G401 (cell line): Measurements from ENCODE around the gene PTPRM. TPM values are rescaled to one million over a fixed set of nuclear protein-coding genes. Genes with fewer than 3 reads are reported as not detected.
A peak's percentile ranks its signal among the peaks of the same experiment; 100 is the strongest.

ENCODE experiments used
- DNase-seq: peaks from one replicate; pipeline ENCODE4 v3.0.0-alpha.2; 2015; ENCODE audit warnings: low spot score
- in situ Hi-C: cut with HindIII; loops from 2 replicates; pipeline ENCODE4 v1.10.0; 2016; ENCODE audit warnings: low sequenced_read_pairs, mixed read lengths
- total RNA-seq: library from RNA; depleted of rRNA; stranded (reverse); fragments of >200 nt; shearing (Covaris generic); gene quantifications from 2 replicates; pipeline ENCODE4 v1.2.3, GENCODE V29; 2014

Gene PTPRM
- total RNA-seq, 1 experiment from 2014 or later, result not detected

GRCh38 chr18:7898181-7898580 lies 331.1 kb downstream of the PTPRM start:
- DNase-seq, result no peak
- in situ Hi-C loops, result no loop called here

GRCh38 chr18:7899078-7899477 lies 332.0 kb downstream of the PTPRM start:
- no peak for DNase-seq
- in situ Hi-C loops, result no loop called here

DNA sequence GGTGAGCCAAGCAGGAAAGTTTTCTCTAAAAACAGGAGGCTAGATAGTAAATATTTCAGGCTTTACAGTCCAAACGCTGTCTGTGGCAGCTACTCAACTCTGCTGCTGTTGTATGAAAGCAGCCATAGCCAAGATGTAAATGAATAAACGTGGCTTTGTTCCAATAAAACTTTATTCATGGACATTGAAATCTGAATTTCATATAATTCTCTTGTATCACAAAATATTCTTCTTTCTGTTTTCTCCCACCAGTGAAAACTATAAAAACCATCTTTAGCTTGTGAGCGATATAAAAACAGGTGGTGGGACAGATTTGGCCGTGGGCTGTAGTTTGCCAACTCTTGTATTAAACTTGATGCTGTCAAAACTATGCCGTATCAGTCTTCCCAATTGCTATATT lies 333.0 kb downstream of the PTPRM start:
- in situ Hi-C loops, result no loop called here
- no peak for DNase-seq

GRCh38 chr18:7901657-7902056 lies 334.5 kb downstream of the PTPRM start:
- in situ Hi-C loops, result no loop called here
- DNase-seq, result no peak

GRCh38 chr18:7902399-7902839 lies 335.3 kb downstream of the PTPRM start:
- in situ Hi-C loops, result no loop called here
- DNase-seq, result no peak

DNA sequence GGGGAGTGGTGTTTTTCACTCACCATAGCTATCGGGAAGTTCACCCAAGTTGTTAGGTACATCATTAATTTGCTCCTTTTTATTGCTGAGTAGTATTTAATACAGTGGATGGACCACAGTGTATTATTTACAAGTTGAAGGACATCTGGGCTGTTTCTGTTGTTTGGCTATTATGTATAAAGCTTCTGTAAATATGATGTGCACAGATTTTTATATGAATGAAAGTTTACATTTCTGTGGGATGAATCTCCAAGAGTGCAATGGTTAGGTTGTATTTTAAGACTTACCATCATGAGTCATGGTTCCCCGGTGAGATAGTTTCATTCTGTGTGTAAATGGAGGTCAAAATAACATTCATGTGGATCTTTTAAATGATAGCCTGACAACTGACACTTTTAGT lies 337.4 kb downstream of the PTPRM start:
- in situ Hi-C loops, result no loop called here
- no peak for DNase-seq

DNA sequence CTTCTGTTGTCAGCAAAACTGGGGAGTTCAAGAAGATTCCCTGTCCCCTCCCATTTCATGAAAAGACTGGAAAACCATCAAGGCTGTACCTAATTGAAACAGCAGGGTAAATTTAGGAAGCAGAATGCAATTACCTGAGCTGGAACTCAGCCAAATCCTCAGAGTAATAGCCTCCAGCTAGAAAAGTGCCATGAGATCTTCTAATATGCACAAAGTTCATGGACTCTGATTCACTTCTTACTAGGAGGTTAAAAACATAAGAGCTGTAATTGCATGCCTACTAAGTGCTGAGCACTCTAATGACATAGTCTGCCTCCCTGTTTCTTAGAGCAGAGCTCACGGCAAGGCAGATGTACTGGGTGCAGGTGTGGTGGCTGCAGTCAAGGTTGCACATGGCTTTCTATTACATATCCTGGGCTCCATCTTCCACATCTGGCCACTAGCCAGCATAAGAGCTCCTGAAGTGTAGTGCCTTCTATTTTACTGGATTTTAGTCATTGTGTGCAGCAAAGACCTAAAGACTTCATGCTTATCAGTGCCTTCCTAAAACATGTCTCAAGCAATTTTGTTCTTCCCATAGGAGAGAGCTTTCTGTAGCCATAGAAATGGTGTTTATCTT lies 341.7 kb downstream of the PTPRM start:
- peak; percentile 10 for DNase-seq
- in situ Hi-C loops, result no loop called here

DNA sequence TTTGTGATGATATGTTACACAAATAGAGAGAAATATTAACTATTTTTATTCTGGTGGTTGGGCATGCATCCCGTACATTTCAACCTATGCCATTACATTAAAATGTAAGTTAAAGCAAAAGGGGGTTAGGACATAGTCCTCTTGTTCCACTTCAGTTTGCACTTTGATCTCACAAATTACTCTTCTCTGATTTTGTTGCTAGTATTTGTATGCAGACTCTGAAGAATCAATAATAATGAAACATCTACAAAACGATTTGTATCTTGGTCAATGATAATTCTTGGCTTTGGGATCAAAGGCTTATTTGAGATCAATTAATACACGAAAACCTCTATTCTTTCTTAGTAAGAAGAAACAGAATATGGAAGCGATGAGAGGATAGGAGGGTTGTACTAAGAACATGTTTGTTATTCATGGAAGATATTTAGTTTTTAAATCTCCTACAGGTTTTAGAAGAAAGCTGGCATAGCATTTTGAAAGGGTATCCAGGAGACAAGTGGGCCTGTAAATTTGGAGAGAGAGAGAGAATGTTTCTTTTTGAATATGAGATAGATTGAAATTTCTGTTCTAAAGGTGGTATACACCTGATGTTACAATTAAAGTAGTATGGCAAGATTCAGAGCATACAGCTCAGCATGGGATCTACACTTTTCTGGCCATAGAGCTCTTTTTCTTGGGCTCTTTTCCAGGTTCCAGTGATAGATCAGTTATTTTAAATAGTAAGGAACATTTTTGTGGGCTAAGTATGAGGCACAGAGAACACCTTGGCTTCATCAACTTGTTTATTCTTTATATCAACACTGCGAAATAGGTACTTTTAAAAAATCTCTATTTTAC lies 347.9 kb downstream of the PTPRM start:
- DNase-seq, result no peak
- in situ Hi-C loops, result no loop called here

- DNase-seq, result no peak
- in situ Hi-C loops, result no loop called here
Measured at GRCh38 chr18:7918701-7919100, 351.6 kb downstream of the PTPRM start.

- in situ Hi-C loops, result no loop called here
Measured at GRCh38 chr18:7919565-7919964, 352.4 kb downstream of the PTPRM start.

DNA sequence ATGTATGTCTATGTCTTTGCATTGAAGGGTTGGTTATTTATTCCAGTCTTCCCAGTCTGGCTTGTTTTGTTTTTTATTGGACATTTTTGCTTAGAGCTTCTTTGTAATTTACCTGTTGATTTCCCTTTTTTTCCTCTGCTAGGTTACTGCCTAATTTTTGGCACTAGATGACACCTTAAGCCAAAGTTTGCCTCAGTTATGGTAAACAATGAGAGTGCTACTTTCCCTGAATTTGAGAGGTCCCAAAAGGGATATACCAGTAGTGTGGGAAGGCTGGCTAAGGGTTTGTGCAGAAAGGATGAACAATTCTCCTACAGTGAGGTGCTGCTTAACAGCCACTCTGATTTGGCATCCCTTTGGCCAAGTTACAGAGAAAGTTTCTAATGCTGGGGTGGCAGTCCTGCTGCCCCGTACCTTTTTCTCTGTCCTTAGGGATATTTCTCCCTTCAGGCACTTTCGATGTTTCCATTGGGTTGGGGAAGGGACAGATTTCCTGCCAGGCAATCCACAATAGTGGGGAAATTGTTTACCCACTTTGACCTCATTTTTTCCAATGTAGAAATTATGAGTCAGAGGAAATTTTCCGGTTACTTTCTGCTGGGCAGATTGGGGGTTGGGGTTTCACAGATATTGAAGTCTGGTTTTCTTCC lies 354.9 kb downstream of the PTPRM start:
- in situ Hi-C loops, result no loop called here
- no peak for DNase-seq

More at GRCh38 chr18:7919565-7919964, 352.4 kb downstream of the PTPRM start:
- DNase-seq, result no peak

GRCh38 chr18:7923105-7923504 lies 356.0 kb downstream of the PTPRM start:
- DNase-seq, result no peak
- in situ Hi-C loops, result no loop called here

- in situ Hi-C loops, result no loop called here
- DNase-seq, result no peak
Measured at GRCh38 chr18:7924616-7925015, 357.5 kb downstream of the PTPRM start.

DNA sequence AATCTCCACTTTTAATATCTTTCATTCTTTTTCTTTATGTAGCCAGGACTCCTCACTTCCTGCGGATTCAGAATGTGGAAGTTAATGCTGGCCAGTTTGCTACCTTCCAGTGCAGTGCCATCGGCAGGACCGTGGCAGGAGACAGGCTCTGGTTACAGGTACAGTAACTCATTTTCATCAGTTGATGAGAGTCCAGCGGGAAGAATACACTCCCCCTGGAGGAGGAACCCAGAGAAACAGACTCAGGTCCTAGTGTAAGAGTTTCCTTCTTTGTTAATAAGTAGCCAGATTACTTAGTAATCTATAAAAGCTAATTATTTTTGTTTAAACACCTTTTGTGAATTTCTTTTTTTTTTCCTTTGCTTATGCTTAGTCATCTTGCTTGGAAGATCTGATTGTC lies 359.4 kb downstream of the PTPRM start:
- DNase-seq, result no peak
- in situ Hi-C loops, result no loop called here

GRCh38 chr18:7927119-7927518 lies 360.0 kb downstream of the PTPRM start:
- no peak for DNase-seq
- in situ Hi-C loops, result no loop called here

- in situ Hi-C loops, result no loop called here
- DNase-seq, result no peak
Measured at GRCh38 chr18:7931763-7932162, 364.6 kb downstream of the PTPRM start.

DNA sequence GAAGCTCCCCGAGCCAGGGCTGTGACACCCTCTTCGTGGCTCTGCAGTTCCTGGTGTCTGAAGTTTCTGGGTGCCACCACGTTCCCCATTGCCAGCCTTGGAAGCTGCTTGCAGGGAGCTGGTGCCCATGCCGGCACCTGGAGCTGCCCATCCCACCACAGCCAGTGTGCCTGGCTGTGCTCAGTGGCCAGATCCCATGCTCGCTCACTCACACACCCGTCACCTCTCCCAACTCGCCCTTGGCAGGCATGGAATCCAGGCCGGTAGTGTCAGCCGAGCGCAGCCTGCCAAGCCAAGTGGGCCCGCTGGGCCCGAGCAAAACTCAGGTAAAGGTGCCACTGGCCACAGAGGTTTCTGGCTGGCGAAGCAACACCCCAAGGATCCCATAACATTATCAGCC lies 370.2 kb downstream of the PTPRM start:
- no peak for DNase-seq
- in situ Hi-C loops, result no loop called here

GRCh38 chr18:7939521-7939920 lies 372.4 kb downstream of the PTPRM start:
- DNase-seq, result no peak

GRCh38 chr18:7940379-7940778 lies 373.3 kb downstream of the PTPRM start:
- in situ Hi-C loops, result no loop called here

More at GRCh38 chr18:7939521-7939920, 372.4 kb downstream of the PTPRM start:
- in situ Hi-C loops, result no loop called here

DNA sequence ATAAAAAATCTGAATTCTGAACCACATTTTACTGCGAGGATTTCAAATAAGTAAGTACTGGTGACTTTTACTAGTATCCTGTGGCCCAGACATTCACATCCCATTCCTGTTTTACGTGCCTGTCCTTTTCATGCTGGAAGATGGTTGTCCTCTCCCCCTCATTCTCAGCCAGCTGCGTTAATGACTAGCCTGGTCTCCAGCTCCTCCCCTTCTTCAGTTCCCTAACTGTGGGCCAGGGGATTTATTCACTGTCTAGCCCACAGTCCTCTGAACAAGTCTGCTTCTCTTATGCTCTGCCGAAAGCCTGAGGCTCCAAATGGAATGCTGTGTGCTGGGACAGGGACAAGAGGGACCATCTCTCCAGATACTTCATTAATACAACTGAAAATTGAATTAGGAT lies 373.9 kb downstream of the PTPRM start:
- in situ Hi-C loops, result no loop called here
- DNase-seq, result no peak

More at GRCh38 chr18:7940379-7940778, 373.3 kb downstream of the PTPRM start:
- no peak for DNase-seq
